ENCODE data around the gene INAFM1.

INAFM1 gene

GRCh38 chr19:47229676-47230053 lies 45.0 kb upstream of the INAFM1 start:
- Histone ChIP-seq H3K4me3 (ENCODE audit: low read depth, low read length, poor library complexity, severe bottlenecking) (peak overlapping the region; percentile 95), H3F3A (ENCODE audit: insufficient read depth, low read length) (peaks cover 14% of the 10 kb centered on the region; the same call in 1 of the 2 replicates), H3K27ac (ENCODE audit: low read depth, low read length, poor library complexity, severe bottlenecking) (peak overlapping the region; percentile 90), H3K9me2 (ENCODE audit: low read depth, low read length) (no peaks in the 10 kb centered on the region), H3K27me3 (ENCODE audit: insufficient read depth, low read length) (no peaks in the 10 kb centered on the region), H3K36me3 (ENCODE audit: insufficient read depth, low read length) (no peaks in the 10 kb centered on the region), H3K79me2 (ENCODE audit: insufficient read depth, low read length) (no peaks in the 10 kb centered on the region), H4K20me1 (ENCODE audit: insufficient read depth, low read length) (no peaks in the 10 kb centered on the region), H3K4me2 (ENCODE audit: low read length) (peak overlapping the region; percentile 81), H3K9ac (ENCODE audit: low read length) (peak overlapping the region; percentile 77), H3K4me1 (ENCODE audit: insufficient read depth, low read length, severe bottlenecking) (peaks cover 58% of the 10 kb centered on the region), H2AFZ (ENCODE audit: low read length) (no peak overlapping the region), H3K9me3 (ENCODE audit: low read length) (no peaks in the 10 kb centered on the region)
- TF ChIP-seq EZH2 (IDR thresholded peaks at IDR 0.05; ENCODE audit: borderline replicate concordance, low read length) (no peak), CTCF (IDR thresholded peaks at IDR 0.05; ENCODE audit: low read length) (no peak)

- H3K27ac ChIP-seq (ENCODE audit: low read depth, low read length, poor library complexity, severe bottlenecking) = peak overlapping the region; percentile 90
- TF ChIP-seq CTCF (IDR thresholded peaks at IDR 0.05; ENCODE audit: low read length) (peak; percentile 61), EZH2 (IDR thresholded peaks at IDR 0.05; ENCODE audit: borderline replicate concordance, low read length) (no peak)
- no peaks in the 10 kb centered on the region for H4K20me1 ChIP-seq (ENCODE audit: insufficient read depth, low read length)
- H3K9me3 ChIP-seq (ENCODE audit: low read length) = no peaks in the 10 kb centered on the region
- H3K9ac ChIP-seq (ENCODE audit: low read length) = peak overlapping the region; percentile 83
- H2AFZ ChIP-seq (ENCODE audit: low read length) = no peak overlapping the region
- H3K79me2 ChIP-seq (ENCODE audit: insufficient read depth, low read length) = no peaks in the 10 kb centered on the region
- H3K36me3 ChIP-seq (ENCODE audit: insufficient read depth, low read length) = no peaks in the 10 kb centered on the region
- H3K27me3 ChIP-seq (ENCODE audit: insufficient read depth, low read length) = no peaks in the 10 kb centered on the region
- peaks cover 14% of the 10 kb centered on the region; the same call in 1 of the 2 replicates for H3F3A ChIP-seq (ENCODE audit: insufficient read depth, low read length)
- peaks cover 58% of the 10 kb centered on the region for H3K4me1 ChIP-seq (ENCODE audit: insufficient read depth, low read length, severe bottlenecking)
- peak overlapping the region; percentile 81 for H3K4me2 ChIP-seq (ENCODE audit: low read length)
- H3K4me3 ChIP-seq (ENCODE audit: low read depth, low read length, poor library complexity, severe bottlenecking) = peak overlapping the region; percentile 95
- no peaks in the 10 kb centered on the region for H3K9me2 ChIP-seq (ENCODE audit: low read depth, low read length)
Observed at GRCh38 chr19:47230054-47230920, 44.4 kb upstream of the INAFM1 start.

- H3K4me3 ChIP-seq (ENCODE audit: low read depth, low read length, poor library complexity, severe bottlenecking) = peak within 1 kb of the TSS; percentile 95
- H3K4me2 ChIP-seq (ENCODE audit: low read length) = peak within 1 kb of the TSS; percentile 83
- peak within 1 kb of the TSS; percentile 83 for H3K9ac ChIP-seq (ENCODE audit: low read length)
- H3K9me2 ChIP-seq (ENCODE audit: low read depth, low read length) = no peaks in the 10 kb centered on the region
- H3K36me3 ChIP-seq (ENCODE audit: insufficient read depth, low read length) = no peaks in the 10 kb centered on the region
- no peaks in the 10 kb centered on the region for H3K9me3 ChIP-seq (ENCODE audit: low read length)
- H3K4me1 ChIP-seq (ENCODE audit: insufficient read depth, low read length, severe bottlenecking) = peaks cover 54% of the 10 kb centered on the region
- H3F3A ChIP-seq (ENCODE audit: insufficient read depth, low read length) = peaks cover 14% of the 10 kb centered on the region; the same call in 1 of the 2 replicates
- no peaks in the 10 kb centered on the region for H4K20me1 ChIP-seq (ENCODE audit: insufficient read depth, low read length)
- H3K27ac ChIP-seq (ENCODE audit: low read depth, low read length, poor library complexity, severe bottlenecking) = peak within 1 kb of the TSS; percentile 90
- H3K27me3 ChIP-seq (ENCODE audit: insufficient read depth, low read length) = no peaks in the 10 kb centered on the region
- no peaks in the 10 kb centered on the region for H3K79me2 ChIP-seq (ENCODE audit: insufficient read depth, low read length)
- no peak for TF ChIP-seq CTCF (IDR thresholded peaks at IDR 0.05; ENCODE audit: low read length)
- no peak within 1 kb of the TSS for H2AFZ ChIP-seq (ENCODE audit: low read length)
Observed at GRCh38 chr19:47230921-47231214, 43.8 kb upstream of the INAFM1 start, which contains the start of gene BBC3. Gene BBC3, minus strand, starts transcription at chr19:47231199. Its CDS starts 2,768 bp downstream, at chr19:47228431.
